K562 (cell line): ENCODE measurements around the gene GNG3. TPM values are rescaled to one million over a fixed set of nuclear protein-coding genes. Genes with fewer than 3 reads are reported as not detected.

Experiments
- ATAC-seq: fragments of 200-7000 bp; cut with Tn5 transposase; 3 replicates; pipeline ENCODE4 v1.9.1; 2020; ENCODE audit warnings: moderate library complexity
- BruUV-seq: library from RNA; stranded (reverse); fragments of 400-500 nt; replicated peaks from 2 replicates; lab custom pipeline; 2021; lab: Mats Ljungman, UMichigan
- CTCF ChIA-PET: fragments of 300-600 bp; formaldehyde crosslinking; extraction: SDS; loops from one replicate; lab custom pipeline; 2021; ENCODE audit warnings: low intra/inter-chr PET ratio; lab: Yijun Ruan, JAX
- POLR2A ChIA-PET: fragments of 300-600, 350-650 bp; sonication (Branson Sonifier 250); formaldehyde crosslinking; extraction: SDS; loops from one replicate; lab custom pipeline; 2021; ENCODE audit warnings: antibody characterized with exemption, inconsistent platforms; lab: Yijun Ruan, JAX
- DNase-seq, 4 experiments: peaks; one replicate each; pipeline versions ENCODE4 v3.0.0 to v3.0.0-alpha.2; 2011 to 2018; ENCODE audit warnings: low spot score in 3 of 4, mixed read lengths in 3 of 4; ENCODE audit errors: extremely low read depth in 1 of 4
- FAIRE-seq: peaks from 2 replicates; lab custom pipeline; 2011; peaks lifted over from hg19 to GRCh38; lab: Jason Lieb, UNC
- H2AFZ ChIP-seq: 2 replicates; pipeline ENCODE4 v1.6.0; 2011; ENCODE audit warnings: low read depth, low read length, control low read depth, inconsistent platforms
- H3K27ac ChIP-seq: fragments of 200-600 bp; 3 replicates; pipeline ENCODE4 v1.8.0; 2011; ENCODE audit warnings: low read depth, mild to moderate bottlenecking, control low read depth, inconsistent platforms, low read length, moderate library complexity, mixed read lengths; ENCODE audit errors: extremely low read depth
- H3K27me3 ChIP-seq, 2 experiments: fragments of 300-600 bp in 1 of 2; 2 replicates in 1 of 2; 3 replicates in 1 of 2; pipeline versions ENCODE4 v1.6.0 to v1.8.0; 2011; ENCODE audit warnings: inconsistent platforms in 2 of 2, low read length in 2 of 2, mild to moderate bottlenecking in 1 of 2, mixed read lengths in 1 of 2, moderate library complexity in 1 of 2; ENCODE audit not compliant: control insufficient read depth in 2 of 2, insufficient read depth in 2 of 2
- H3K36me3 ChIP-seq: fragments of 300-600 bp; 3 replicates; pipeline ENCODE4 v1.8.0; 2011; ENCODE audit warnings: mild to moderate bottlenecking, low read length, inconsistent platforms; ENCODE audit not compliant: control insufficient read depth, insufficient read depth
- H3K4me1 ChIP-seq, 2 experiments: fragments of 200-600 bp in 1 of 2; replicated peaks in 1 of 2; 2 replicates in 1 of 2; 3 replicates in 1 of 2; pipeline versions ENCODE4 v1.5.1 to v1.8.0; 2011; ENCODE audit warnings: inconsistent platforms in 2 of 2, low read length in 2 of 2, mild to moderate bottlenecking in 1 of 2, mixed read lengths in 1 of 2, moderate library complexity in 1 of 2; ENCODE audit not compliant: control insufficient read depth in 2 of 2, insufficient read depth in 2 of 2
- H3K4me2 ChIP-seq: 2 replicates; pipeline ENCODE4 v1.6.1; 2011; ENCODE audit warnings: low read length, control low read depth, inconsistent platforms, mixed read lengths; ENCODE audit not compliant: insufficient read depth
- H3K4me3 ChIP-seq: fragments of 200-600 bp; sonication (generic), shearing (Covaris generic); 2 replicates; pipeline ENCODE4 v1.5.1; 2016; ENCODE audit warnings: control low read depth, inconsistent platforms
- H3K79me2 ChIP-seq: fragments of 200-600 bp; 3 replicates; pipeline ENCODE4 v1.8.0; 2011; ENCODE audit warnings: low read length, inconsistent platforms; ENCODE audit not compliant: control insufficient read depth, insufficient read depth
- H3K9ac ChIP-seq, 2 experiments: 2 replicates each; pipeline versions ENCODE4 v1.6.0 to v1.6.1; 2011; ENCODE audit warnings: low read depth in 2 of 2, low read length in 2 of 2, control low read depth in 1 of 2, inconsistent platforms in 1 of 2, mild to moderate bottlenecking in 1 of 2, mixed read lengths in 1 of 2; ENCODE audit not compliant: insufficient read depth in 1 of 2
- H3K9me1 ChIP-seq: one replicate; pipeline ENCODE4 v1.6.0; 2011; ENCODE audit warnings: inconsistent platforms, mild to moderate bottlenecking, low read length, moderate library complexity; ENCODE audit not compliant: control insufficient read depth, insufficient read depth
- H3K9me3 ChIP-seq: replicated peaks from 2 replicates; pipeline ENCODE4 v1.5.1; 2011; ENCODE audit warnings: low read depth, low read length, inconsistent platforms; ENCODE audit not compliant: control insufficient read depth, insufficient read depth
- H4K20me1 ChIP-seq: replicated peaks from 2 replicates; pipeline ENCODE4 v1.6.1; 2011; ENCODE audit warnings: low read length, inconsistent platforms, mixed read lengths; ENCODE audit not compliant: control insufficient read depth, insufficient read depth
- ASH1L ChIP-seq: fragments of 450-650 bp; IDR thresholded peaks from 2 replicates; pipeline ENCODE4 v1.6.1; 2018; ENCODE audit warnings: borderline replicate concordance, mild to moderate bottlenecking, low read depth; ENCODE audit not compliant: partially characterized antibody
- PRMT5 ChIP-seq: sonication (generic); formaldehyde crosslinking; IDR thresholded peaks from 2 replicates; pipeline ENCODE4 v1.5.0; 2020; ENCODE audit warnings: missing genetic modification reagents
- ZNF224 ChIP-seq: sonication (generic); formaldehyde crosslinking; IDR thresholded peaks from 2 replicates; pipeline ENCODE4 v1.8.0; 2022; ENCODE audit warnings: mild to moderate bottlenecking, missing genetic modification reagents
- ZNF766 ChIP-seq: fragments of 200-800 bp; sonication (Bioruptor generic); conservative IDR thresholded peaks from 2 replicates; pipeline ENCODE4 v1.6.1; 2016; ENCODE audit warnings: missing genetic modification characterization, missing compliant biosample characterization
- WGBS: fragments of 100-300 bp; shearing (Covaris generic); methylation state at CpG from one replicate; pipeline ENCODE4 v1.1.6; 2016; ENCODE audit warnings: low coverage, mixed read lengths; ENCODE audit not compliant: insufficient coverage; ENCODE audit errors: missing lambda C conversion rate; 5-methylcytosine and 5-hydroxymethylcytosine counted together
- in situ Hi-C: fragments of 300-500 bp; cut with MboI; formaldehyde crosslinking; loops from 4 replicates; pipeline ENCODE4 v1.15.0; 2018; ENCODE audit warnings: inconsistent platforms, mixed read lengths
- intact Hi-C: fragments of 100-400 bp; cut with micrococcal nuclease; formaldehyde crosslinking; loops from 2 replicates; pipeline ENCODE4 v1.14.2; 2022
- polyA plus RNA-seq, 8 experiments: library from polyadenylated mRNA; depleted of rRNA in 4 of 8; stranded (reverse) in 5 of 8; unstranded in 3 of 8; fragments of >200 nt; fragmentation: Nextera tagmentation in 2 of 8; fragmentation: Illumina TruSeq in 1 of 8; extraction: Ambion mirVana in 2 of 8; extraction: Trizol in 1 of 8; gene quantifications; 2 replicates each; pipeline versions ENCODE4 v1.2.1 to v1.2.3, GENCODE V29; 2011 to 2014; ENCODE audit warnings: inconsistent platforms in 1 of 8, missing spikeins in 1 of 8
- total RNA-seq, 7 experiments: library from RNA; depleted of rRNA in 6 of 7; stranded (reverse); fragments of >200 nt in 6 of 7; fragmentation: Illumina TruSeq in 2 of 7; extraction: Trizol in 2 of 7; gene quantifications; 2 replicates each; pipeline versions ENCODE4 v1.2.1 to v1.2.3, GENCODE V29; 2011 to 2021; ENCODE audit warnings: low replicate concordance in 1 of 7
- TF ChIP-seq, protein P1 (sequence below): fragments of 200-800 bp; sonication (Bioruptor generic); IDR thresholded peaks from 2 replicates; pipeline ENCODE4 v1.6.1; 2017; ENCODE audit warnings: missing genetic modification characterization, missing compliant biosample characterization

GNG3 gene
- total and polyA plus RNA-seq, 9 of the 15 experiments (the other 6 are each of a cell fraction or from before 2014, with no cell fraction given), result 0.07 TPM; not detected in 8

DNA sequence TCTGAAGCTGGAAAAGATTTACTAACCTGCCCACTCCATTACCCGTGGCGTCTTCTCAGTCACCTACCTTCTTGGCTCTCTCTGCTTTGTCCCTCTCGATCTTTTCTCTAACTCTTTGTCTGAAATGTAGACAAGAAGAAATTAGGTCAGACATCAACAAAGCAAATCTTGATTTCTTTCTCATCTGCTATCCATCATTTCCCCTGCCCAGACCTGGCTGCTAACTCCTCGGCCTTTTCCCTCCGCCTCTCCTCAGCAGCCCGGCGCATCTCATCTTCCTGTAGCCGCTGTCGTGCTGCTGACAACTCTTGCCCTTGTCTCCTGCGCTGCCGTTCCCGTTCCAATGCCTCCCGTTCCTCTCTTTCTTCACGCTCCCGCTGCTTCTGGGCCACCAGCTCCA is 29.8 kb upstream of the GNG3 start:
- CTCF ChIA-PET, result no interaction called here
- Histone ChIP-seq H3K79me2 (peaks cover 52% of the 10 kb centered on the region), H4K20me1 (no peaks in the 10 kb centered on the region), H3K27ac (peak overlapping the region; percentile 80; the same call in 2 of the 3 replicates), H2AFZ (no peak overlapping the region), H3K36me3 (peaks cover 50% of the 10 kb centered on the region), H3K27me3 (no peaks in the 10 kb centered on the region), H3K4me2 (peak overlapping the region; percentile 83), H3K4me3 (peak overlapping the region; percentile 81), H3K4me1 (peaks cover 37 to 51% of the 10 kb centered on the region in 2 experiments; a peak in 4 of 5 replicates), H3K9me3 (no peaks in the 10 kb centered on the region), H3K9me1 (no peaks in the 10 kb centered on the region), H3K9ac (peak overlapping the region; percentile 85 to 99)
- in situ Hi-C loops (no loop called here), intact Hi-C loops (no loop called here)
- no TSS peak for BruUV-seq
- 20% methylated on average over 14 of the region's 15 CpGs for WGBS
- FAIRE-seq (no peak), ATAC-seq (no peak), DNase-seq (no peak)
- POLR2A ChIA-PET, result interaction anchor here (0.6 to 5.4 kb wide), 7 partner anchors 11 to 179 kb away, joined by 3 to 57 read pairs (median 4); partner anchors contain the start of genes BSCL2, C11orf98, CSKMT and GNG3
- TF ChIP-seq PRMT5 (no peak), ASH1L (no peak)

DNA sequence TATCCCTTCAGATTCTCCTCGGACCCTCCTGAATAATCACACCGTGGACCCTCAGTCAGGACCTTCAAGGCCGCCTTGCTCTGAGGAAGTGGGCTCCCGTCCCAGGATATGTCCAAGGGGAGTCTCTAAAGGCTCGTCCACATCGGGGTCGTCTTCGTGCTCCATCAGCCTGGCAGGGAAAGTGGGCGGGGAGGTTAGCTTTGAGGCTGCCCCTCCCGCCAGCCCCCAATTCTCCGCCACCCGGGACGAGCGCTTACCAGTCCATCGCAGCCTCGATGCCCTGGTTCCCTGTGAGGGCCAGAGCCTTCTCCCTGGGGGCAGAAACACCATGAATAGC is 29.1 kb upstream of the GNG3 start:
- no peak for DNase-seq
- peaks cover 31 to 50% of the 10 kb centered on the region in 2 experiments; a peak in 4 of 5 replicates for H3K4me1 ChIP-seq
- under 1% methylated on average over 13 of the region's 16 CpGs for WGBS
- no peak for FAIRE-seq
- no peaks in the 10 kb centered on the region for H3K9me3 ChIP-seq
- H3K4me2 ChIP-seq, result peak overlapping the region; percentile 83
- peaks cover 46% of the 10 kb centered on the region for H3K79me2 ChIP-seq
- H3K4me3 ChIP-seq, result peak overlapping the region; percentile 81
- H2AFZ ChIP-seq, result peak overlapping the region; percentile 99
- CTCF ChIA-PET, result no interaction called here
- no peaks in the 10 kb centered on the region for H3K9me1 ChIP-seq
- H3K27me3 ChIP-seq, result no peaks in the 10 kb centered on the region
- BruUV-seq, result no TSS peak
- 0 out of 2 replicates have a peak, but pooled peaks have one; percentile 3 for TF ChIP-seq ZNF224 (CRISPR knock-in tag)
- TF ChIP-seq, protein P1, sequence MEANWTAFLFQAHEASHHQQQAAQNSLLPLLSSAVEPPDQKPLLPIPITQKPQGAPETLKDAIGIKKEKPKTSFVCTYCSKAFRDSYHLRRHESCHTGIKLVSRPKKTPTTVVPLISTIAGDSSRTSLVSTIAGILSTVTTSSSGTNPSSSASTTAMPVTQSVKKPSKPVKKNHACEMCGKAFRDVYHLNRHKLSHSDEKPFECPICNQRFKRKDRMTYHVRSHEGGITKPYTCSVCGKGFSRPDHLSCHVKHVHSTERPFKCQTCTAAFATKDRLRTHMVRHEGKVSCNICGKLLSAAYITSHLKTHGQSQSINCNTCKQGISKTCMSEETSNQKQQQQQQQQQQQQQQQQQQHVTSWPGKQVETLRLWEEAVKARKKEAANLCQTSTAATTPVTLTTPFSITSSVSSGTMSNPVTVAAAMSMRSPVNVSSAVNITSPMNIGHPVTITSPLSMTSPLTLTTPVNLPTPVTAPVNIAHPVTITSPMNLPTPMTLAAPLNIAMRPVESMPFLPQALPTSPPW (CRISPR knock-in tag), result peak; percentile 20; the same call in 1 of the 2 replicates
- no peak for TF ChIP-seq ZNF766 (CRISPR knock-in tag)
- no peak; the same call in 2 of the 3 replicates for ATAC-seq
- H3K36me3 ChIP-seq, result peaks cover 43% of the 10 kb centered on the region
- H4K20me1 ChIP-seq, result no peaks in the 10 kb centered on the region
- in situ Hi-C loops (no loop called here), intact Hi-C loops (no loop called here)
- peak overlapping the region; percentile 80 for H3K27ac ChIP-seq
- POLR2A ChIA-PET, result interaction anchor here (0.6 to 2.7 kb wide), 8 partner anchors 11 to 163 kb away, joined by 3 to 13 read pairs (median 4); partner anchors contain the start of genes BSCL2, C11orf98, CSKMT and EEF1G
- peak overlapping the region; percentile 85 to 99 for H3K9ac ChIP-seq
